Adipocyte (in vitro differentiated cells): ENCODE data around the gene NPAS1.

Source experiments
- DNase-seq: peaks from one replicate; pipeline ENCODE4 v3.0.0-alpha.2; 2015; ENCODE audit warnings: low read depth
- H3K27me3 ChIP-seq: replicated peaks from 2 replicates; pipeline ENCODE4 v1.7.0; 2013; ENCODE audit warnings: mild to moderate bottlenecking, low read length, moderate library complexity; ENCODE audit not compliant: control insufficient read depth, insufficient read depth
- H3K36me3 ChIP-seq: 2 replicates; pipeline ENCODE4 v1.7.0; 2013; ENCODE audit warnings: low read length, mild to moderate bottlenecking, moderate library complexity; ENCODE audit not compliant: control insufficient read depth, insufficient read depth, severe bottlenecking
- H3K4me1 ChIP-seq: 2 replicates; pipeline ENCODE4 v1.7.0; 2013; ENCODE audit warnings: mild to moderate bottlenecking, low read length, moderate library complexity; ENCODE audit not compliant: control insufficient read depth, insufficient read depth
- H3K4me3 ChIP-seq: 2 replicates; pipeline ENCODE4 v1.7.0; 2013; ENCODE audit warnings: mild to moderate bottlenecking, low read length, moderate library complexity
- H3K9ac ChIP-seq: 2 replicates; pipeline ENCODE4 v1.7.0; 2013; ENCODE audit warnings: mild to moderate bottlenecking, low read length, moderate library complexity
- H3K9me3 ChIP-seq: 2 replicates; pipeline ENCODE4 v1.7.0; 2013; ENCODE audit warnings: mild to moderate bottlenecking, low read length, moderate library complexity; ENCODE audit not compliant: control insufficient read depth

NPAS1 gene

GRCh38 chr19:47019431-47020041, at the start of gene NPAS1:
Gene NPAS1 (plus strand): TSS chr19:47019837. CDS start chr19:47021048, 1,211 bp downstream.
- Histone ChIP-seq H3K4me3 (peak within 1 kb of the TSS; percentile 76), H3K27me3 (peaks cover 8% of the 10 kb centered on the region)
- peak; percentile 53 for DNase-seq

GRCh38 chr19:46970815-46971214, 48.8 kb upstream of the NPAS1 start:
- H3K4me3 ChIP-seq = peak overlapping the region; percentile 3
- no peaks in the 10 kb centered on the region for H3K9me3 ChIP-seq
- peak overlapping the region; percentile 56 for H3K9ac ChIP-seq
- no peaks in the 10 kb centered on the region for H3K27me3 ChIP-seq
- peaks cover 72% of the 10 kb centered on the region for H3K4me1 ChIP-seq
- DNase-seq = peak; percentile 78
- H3K36me3 ChIP-seq = peaks cover 2% of the 10 kb centered on the region

More at GRCh38 chr19:47019431-47020041, at the start of gene NPAS1:
- Histone ChIP-seq H3K4me1 (peaks cover 5% of the 10 kb centered on the region), H3K9me3 (no peaks in the 10 kb centered on the region), H3K9ac (peak within 1 kb of the TSS; percentile 51), H3K36me3 (no peaks in the 10 kb centered on the region)

- Histone ChIP-seq H3K27me3 (no peaks in the 10 kb centered on the region), H3K36me3 (no peaks in the 10 kb centered on the region), H3K9me3 (no peaks in the 10 kb centered on the region), H3K9ac (peak overlapping the region; percentile 80), H3K4me3 (no peak overlapping the region), H3K4me1 (peaks cover 83% of the 10 kb centered on the region)
- no peak for DNase-seq
Observed at GRCh38 chr19:46972311-46972710, 47.3 kb upstream of the NPAS1 start.

- Histone ChIP-seq H3K27me3 (no peaks in the 10 kb centered on the region), H3K9ac (peak overlapping the region; percentile 86), H3K9me3 (no peaks in the 10 kb centered on the region), H3K4me1 (peaks cover 83% of the 10 kb centered on the region), H3K36me3 (no peaks in the 10 kb centered on the region), H3K4me3 (no peak overlapping the region)
- no peak for DNase-seq
Observed at GRCh38 chr19:46974181-46974580, 45.5 kb upstream of the NPAS1 start.

- peak overlapping the region; percentile 86 for H3K9ac ChIP-seq
- no peaks in the 10 kb centered on the region for H3K36me3 ChIP-seq
- DNase-seq = no peak
- no peaks in the 10 kb centered on the region for H3K9me3 ChIP-seq
- peaks cover 73% of the 10 kb centered on the region for H3K4me1 ChIP-seq
- peak overlapping the region; percentile 59 for H3K4me3 ChIP-seq
- H3K27me3 ChIP-seq = no peaks in the 10 kb centered on the region
Observed at GRCh38 chr19:46975011-46975924, 44.4 kb upstream of the NPAS1 start.

- Histone ChIP-seq H3K9ac (peak overlapping the region; percentile 86), H3K4me1 (peaks cover 70% of the 10 kb centered on the region), H3K9me3 (no peaks in the 10 kb centered on the region), H3K36me3 (no peaks in the 10 kb centered on the region), H3K4me3 (peak overlapping the region; percentile 59), H3K27me3 (no peaks in the 10 kb centered on the region)
- peak; percentile 98 for DNase-seq
Observed at GRCh38 chr19:46975925-46976782, 43.5 kb upstream of the NPAS1 start.

GRCh38 chr19:46976845-46977320, 42.8 kb upstream of the NPAS1 start:
- Histone ChIP-seq H3K36me3 (no peaks in the 10 kb centered on the region), H3K4me3 (peak overlapping the region; percentile 48), H3K4me1 (peaks cover 72% of the 10 kb centered on the region), H3K27me3 (no peaks in the 10 kb centered on the region), H3K9ac (peak overlapping the region; percentile 85), H3K9me3 (no peaks in the 10 kb centered on the region)
- DNase-seq = peak; percentile 70

- Histone ChIP-seq H3K4me1 (peaks cover 67% of the 10 kb centered on the region), H3K9me3 (no peaks in the 10 kb centered on the region), H3K9ac (peak overlapping the region; percentile 85), H3K36me3 (no peaks in the 10 kb centered on the region), H3K27me3 (no peaks in the 10 kb centered on the region), H3K4me3 (peak overlapping the region; percentile 48)
- no peak for DNase-seq
Observed at GRCh38 chr19:46977548-46977947, 42.1 kb upstream of the NPAS1 start.

GRCh38 chr19:46978171-46978869, 41.3 kb upstream of the NPAS1 start:
- peaks cover 70% of the 10 kb centered on the region for H3K4me1 ChIP-seq
- no peak for DNase-seq
- no peaks in the 10 kb centered on the region for H3K36me3 ChIP-seq
- no peak overlapping the region for H3K4me3 ChIP-seq
- H3K27me3 ChIP-seq = no peaks in the 10 kb centered on the region
- peak overlapping the region; percentile 85 for H3K9ac ChIP-seq
- H3K9me3 ChIP-seq = no peaks in the 10 kb centered on the region
